A204.1 (cell line): ENCODE results near the gene BLVRA.
"Not testable (repeated sequence)": the region's sequence is repeated elsewhere in the genome, so short reads cannot be mapped to it uniquely, and the experiment has no call there.

ENCODE experiments used
- FAIRE-seq: peaks from 2 replicates; lab custom pipeline; 2012; peaks lifted over from hg19 to GRCh38; lab: Jason Lieb, UNC

BLVRA gene

GRCh38 chr7:43769791-43770465, 11.4 kb downstream of the BLVRA start:
- no peak for FAIRE-seq

DNA sequence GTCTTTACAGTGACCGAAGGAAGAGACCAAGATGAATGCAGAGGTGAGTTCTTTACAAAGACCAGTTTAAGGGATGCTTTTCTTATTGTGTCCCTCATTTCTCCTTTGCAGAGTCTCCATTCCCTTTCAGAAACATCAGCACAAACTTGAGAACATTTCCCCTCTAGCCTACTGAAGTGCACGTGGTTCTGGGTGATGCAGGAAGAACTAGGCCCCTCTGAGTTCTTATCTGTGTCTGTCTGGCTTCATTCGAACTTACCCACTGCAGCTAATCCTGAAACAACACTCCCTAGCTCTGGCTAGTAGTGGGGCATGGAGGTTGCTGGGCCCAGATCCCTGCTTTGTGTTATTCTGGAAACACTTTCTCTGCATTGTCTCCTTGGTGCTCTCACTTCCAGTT, 12.6 kb downstream of the BLVRA start:
- no peak for FAIRE-seq

- FAIRE-seq, result no peak
Measured at GRCh38 chr7:43771573-43771972, 13.1 kb downstream of the BLVRA start.

DNA sequence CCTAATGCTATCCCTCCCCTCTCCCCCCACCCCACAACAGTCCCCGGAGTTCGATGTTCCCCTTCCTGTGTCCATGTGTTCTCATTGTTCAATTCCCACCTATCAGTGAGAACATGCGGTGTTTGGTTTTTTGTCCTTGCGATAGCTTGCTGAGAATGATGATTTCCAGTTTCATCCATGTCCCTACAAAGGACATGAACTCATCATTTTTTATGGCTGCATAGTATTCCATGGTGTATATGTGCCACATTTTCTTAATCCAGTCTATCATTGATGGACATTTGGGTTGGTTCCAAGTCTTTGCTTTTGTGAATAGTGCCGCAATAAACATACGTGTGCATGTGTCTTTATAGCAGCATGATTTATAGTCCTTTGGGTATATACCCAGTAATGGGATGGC, 14.8 kb downstream of the BLVRA start:
- FAIRE-seq, result not testable (repeated sequence)

- FAIRE-seq, result not testable (repeated sequence)
Measured at GRCh38 chr7:43775255-43775654, 16.8 kb downstream of the BLVRA start.

GRCh38 chr7:43778293-43779044, 20.0 kb downstream of the BLVRA start:
- not testable (repeated sequence) for FAIRE-seq

DNA sequence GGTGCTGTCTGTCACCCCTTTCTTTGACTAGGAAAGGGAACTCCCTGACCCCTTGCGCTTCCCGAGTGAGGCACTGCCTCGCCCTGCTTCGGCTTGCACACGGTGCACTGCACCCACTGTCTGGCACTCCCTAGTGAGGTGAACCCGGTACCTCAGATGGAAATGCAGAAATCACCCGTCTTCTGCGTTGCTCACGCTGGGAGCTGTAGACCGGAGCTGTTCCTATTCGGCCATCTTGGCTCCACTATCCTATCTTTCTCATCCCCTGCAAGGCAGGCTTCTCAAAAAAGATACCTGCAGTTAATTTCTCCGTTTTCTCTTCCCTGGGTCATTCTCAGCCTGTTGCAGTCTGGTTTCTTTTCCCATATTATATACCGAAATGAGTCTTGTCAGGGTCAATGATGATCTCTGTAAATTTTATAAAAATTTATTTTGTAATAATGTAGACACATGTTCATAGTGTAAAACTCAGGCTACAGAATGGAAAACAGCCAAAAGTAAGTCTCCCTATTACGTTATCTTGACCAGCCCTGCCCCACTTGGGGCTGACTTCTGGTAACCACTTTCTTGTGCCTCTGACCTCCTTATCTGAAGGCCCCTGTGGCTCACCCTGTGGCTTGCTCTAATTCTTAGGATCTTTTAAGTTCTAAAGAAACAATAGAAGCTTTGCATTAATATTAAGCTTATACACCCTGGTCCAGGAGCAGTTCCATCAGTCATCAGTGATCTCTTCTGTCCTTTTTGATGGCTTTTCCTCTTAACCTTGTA, 20.7 kb downstream of the BLVRA start:
- no peak for FAIRE-seq

DNA sequence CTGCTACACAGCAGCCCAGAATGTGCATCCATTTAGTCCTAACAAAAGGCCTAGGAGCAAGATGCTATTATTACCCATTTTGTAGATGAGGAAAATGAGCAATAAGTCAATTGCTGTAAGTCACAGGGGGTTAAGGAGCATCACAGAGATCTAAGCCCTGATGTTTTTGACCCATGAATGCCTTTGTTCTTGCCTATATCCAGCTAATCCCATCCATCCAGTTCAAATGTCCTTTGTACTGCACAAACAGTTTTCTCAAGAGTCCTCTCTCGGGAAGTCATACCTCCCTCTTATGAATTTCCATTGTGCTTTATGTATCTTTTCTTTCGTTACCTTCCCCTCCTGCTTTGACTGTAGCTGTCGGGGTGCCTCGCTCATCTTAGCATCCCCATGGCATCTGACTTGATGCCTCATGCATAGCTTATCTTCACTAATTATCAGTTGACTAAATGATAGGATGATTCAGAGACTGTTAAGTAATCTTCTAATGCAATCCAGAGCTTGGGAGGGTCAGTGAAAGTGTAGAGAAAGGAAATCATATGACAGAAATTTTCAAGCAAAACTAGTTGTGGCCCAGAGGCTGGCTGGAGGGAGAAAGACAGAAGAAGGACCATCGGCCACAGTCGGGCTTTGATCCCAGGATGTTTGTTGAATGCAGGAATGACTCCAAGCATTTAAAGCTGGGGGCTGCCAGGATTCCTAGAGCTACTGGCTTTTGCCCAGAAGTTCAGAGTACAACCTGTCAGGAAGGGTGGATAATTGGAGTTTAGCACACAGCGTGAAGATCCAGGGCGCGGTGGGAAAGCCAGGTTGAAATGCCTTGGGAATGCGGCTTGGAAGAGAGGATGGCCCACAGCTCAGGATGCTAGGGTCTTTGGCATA, 23.5 kb downstream of the BLVRA start:
- no peak for FAIRE-seq

- no peak for FAIRE-seq
Measured at GRCh38 chr7:43782768-43783555, 24.5 kb downstream of the BLVRA start.

- no peak for FAIRE-seq
Measured at GRCh38 chr7:43784030-43784584, 25.6 kb downstream of the BLVRA start.

DNA sequence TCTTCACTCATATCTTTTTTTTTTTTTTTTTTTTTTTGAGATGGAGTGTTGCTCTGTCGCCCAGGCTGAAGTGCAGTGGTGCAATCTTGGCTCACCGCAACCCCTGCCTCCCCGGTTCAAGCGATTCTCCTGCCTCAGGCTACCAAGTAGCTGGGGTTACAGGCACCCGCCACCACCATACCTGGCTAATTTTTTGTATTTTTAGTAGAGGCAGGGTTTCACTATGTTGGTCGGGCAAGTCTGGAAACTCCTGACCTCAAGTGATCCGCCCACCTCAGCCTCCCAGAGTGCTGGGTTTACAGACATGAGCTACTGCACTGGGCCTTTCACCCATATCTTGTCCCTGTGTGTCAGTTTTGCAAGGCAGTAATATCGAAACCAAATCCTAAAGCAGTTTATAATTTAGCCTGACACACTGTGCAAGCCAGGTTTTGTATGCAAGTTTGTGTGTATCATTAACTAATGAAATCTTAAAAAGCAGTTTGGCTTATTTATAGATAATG, 26.2 kb downstream of the BLVRA start:
- FAIRE-seq, result not testable (repeated sequence)

- FAIRE-seq, result no peak
Measured at GRCh38 chr7:43785420-43785819, 26.9 kb downstream of the BLVRA start.

DNA sequence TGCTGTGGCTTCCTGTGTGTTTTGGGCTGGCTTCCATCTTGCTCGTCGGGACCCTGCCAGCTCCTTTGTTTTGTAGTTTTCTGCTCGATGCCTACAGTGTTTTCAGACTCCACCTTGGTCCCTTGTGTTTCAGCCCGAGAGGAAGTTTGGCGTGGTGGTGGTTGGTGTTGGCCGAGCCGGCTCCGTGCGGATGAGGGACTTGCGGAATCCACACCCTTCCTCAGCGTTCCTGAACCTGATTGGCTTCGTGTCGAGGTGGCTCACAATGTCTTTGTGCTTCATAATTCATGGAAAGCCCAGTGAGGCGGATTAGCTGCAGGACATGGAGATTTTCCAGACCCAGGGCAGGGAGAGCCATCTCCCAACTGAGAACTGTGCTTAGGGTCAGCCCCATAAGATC, 29.3 kb downstream of the BLVRA start:
- FAIRE-seq, result no peak

GRCh38 chr7:43790006-43790405, 31.5 kb downstream of the BLVRA start:
- no peak for FAIRE-seq

GRCh38 chr7:43790834-43791233, 32.4 kb downstream of the BLVRA start:
- FAIRE-seq, result no peak

DNA sequence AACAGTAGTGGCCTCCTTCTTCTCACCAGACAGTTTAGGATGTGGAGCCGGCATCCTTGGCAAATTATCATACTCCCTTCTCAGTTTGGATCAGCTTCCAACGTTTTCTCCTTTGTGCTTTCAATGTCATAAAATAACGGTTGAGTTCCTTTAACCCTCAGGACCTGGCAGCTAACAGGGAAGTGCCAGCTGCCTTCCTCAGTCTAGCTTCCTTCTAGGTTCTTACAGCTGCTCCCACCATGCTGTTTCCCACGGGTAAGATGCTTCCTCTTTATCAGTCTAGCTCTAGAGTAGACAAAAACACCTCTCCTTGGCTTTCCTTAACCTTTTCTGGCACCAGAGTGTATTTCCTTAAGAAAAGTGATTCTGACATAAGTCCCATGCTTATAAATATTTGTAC, 33.2 kb downstream of the BLVRA start:
- no peak for FAIRE-seq

- no peak for FAIRE-seq
Measured at GRCh38 chr7:43792471-43793150, 34.1 kb downstream of the BLVRA start.

DNA sequence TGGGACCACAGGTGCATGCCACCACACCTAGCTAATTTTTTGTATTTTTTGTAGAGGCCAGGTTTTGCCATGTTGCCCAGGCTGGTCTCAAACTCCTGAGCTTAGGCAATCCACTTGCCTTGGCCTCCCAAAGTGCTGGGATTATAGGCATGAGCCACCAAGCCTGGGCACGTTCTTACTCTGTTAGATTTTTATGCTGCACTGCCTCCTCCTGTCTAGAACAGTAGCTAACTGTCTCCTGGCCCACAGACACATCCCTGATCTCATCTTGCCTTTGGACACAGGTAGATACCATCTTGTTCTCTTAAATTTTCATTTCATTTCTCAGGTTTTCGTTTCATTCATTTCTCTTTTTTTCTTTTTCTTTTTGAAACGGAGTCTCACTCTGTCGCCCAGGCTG, 41.1 kb downstream of the BLVRA start:
- no peak for FAIRE-seq

- FAIRE-seq, result no peak
Measured at GRCh38 chr7:43803865-43804264, 45.4 kb downstream of the BLVRA start.

DNA sequence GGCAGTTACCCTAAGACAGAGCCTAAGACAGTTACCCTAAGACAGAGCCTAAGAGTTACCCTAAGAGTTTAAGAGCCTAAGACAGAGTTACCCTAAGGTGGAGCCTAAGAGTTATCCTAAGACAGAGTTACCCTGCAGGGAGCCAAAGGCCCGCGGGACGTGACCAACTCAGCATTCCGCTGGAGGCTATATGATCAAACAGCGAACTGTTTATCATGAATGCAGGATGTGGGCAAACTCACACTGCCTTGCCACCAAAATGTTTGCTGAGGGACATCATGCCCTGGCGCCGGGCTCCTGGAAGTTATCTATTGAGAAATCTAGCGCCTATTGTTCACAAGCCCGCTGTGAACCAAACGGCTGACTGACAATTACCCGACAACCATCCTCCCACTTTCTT, 49.9 kb downstream of the BLVRA start:
- FAIRE-seq, result no peak
